B cell (primary cell): ENCODE data around the gene CAPRIN2.

ENCODE experiments used
- EZH2 ChIP-seq: IDR thresholded peaks from 2 replicates; pipeline ENCODE4 v1.6.1; 2012; ENCODE audit warnings: borderline replicate concordance, low read depth, mild to moderate bottlenecking, moderate library complexity, low read length; ENCODE audit not compliant: insufficient read depth, poor library complexity, severe bottlenecking
- TF ChIP-seq, protein P1 (sequence below): fragments of 200-600 bp; IDR thresholded peaks from one replicate; pipeline ENCODE4 v1.8.0; 2022; ENCODE audit warnings: antibody characterized with exemption, mild to moderate bottlenecking

- TF ChIP-seq, protein P1, sequence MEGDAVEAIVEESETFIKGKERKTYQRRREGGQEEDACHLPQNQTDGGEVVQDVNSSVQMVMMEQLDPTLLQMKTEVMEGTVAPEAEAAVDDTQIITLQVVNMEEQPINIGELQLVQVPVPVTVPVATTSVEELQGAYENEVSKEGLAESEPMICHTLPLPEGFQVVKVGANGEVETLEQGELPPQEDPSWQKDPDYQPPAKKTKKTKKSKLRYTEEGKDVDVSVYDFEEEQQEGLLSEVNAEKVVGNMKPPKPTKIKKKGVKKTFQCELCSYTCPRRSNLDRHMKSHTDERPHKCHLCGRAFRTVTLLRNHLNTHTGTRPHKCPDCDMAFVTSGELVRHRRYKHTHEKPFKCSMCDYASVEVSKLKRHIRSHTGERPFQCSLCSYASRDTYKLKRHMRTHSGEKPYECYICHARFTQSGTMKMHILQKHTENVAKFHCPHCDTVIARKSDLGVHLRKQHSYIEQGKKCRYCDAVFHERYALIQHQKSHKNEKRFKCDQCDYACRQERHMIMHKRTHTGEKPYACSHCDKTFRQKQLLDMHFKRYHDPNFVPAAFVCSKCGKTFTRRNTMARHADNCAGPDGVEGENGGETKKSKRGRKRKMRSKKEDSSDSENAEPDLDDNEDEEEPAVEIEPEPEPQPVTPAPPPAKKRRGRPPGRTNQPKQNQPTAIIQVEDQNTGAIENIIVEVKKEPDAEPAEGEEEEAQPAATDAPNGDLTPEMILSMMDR, result no peak
- no peak for TF ChIP-seq EZH2
These were observed 93.5 kb downstream of the CAPRIN2 start for GRCh38 chr12:30661210-30661609.
